Endothelial cell of umbilical vein (primary cell): ENCODE data around the gene ANK2. TPM values are rescaled to one million over a fixed set of nuclear protein-coding genes. Genes with fewer than 3 reads are reported as not detected.

Experiments used
- BruUV-seq: library from RNA; stranded (reverse); fragments of 400-500 nt; replicated peaks from 2 replicates; lab custom pipeline; 2021; lab: Mats Ljungman, UMichigan
- CTCF ChIA-PET: fragments of 300-600, 350-600 bp; sonication (Branson Sonifier 250); formaldehyde crosslinking; loops from one replicate; lab custom pipeline; 2021; ENCODE audit warnings: antibody characterized with exemption, inconsistent platforms; lab: Charles Lee
- POLR2A ChIA-PET: fragments of 300-600, 350-600 bp; sonication (Branson Sonifier 250); formaldehyde crosslinking; loops from one replicate; lab custom pipeline; 2021; ENCODE audit warnings: antibody characterized with exemption, inconsistent platforms; lab: Charles Lee
- DNase-seq: peaks from one replicate; pipeline ENCODE4 v3.0.0-alpha.2; 2011; ENCODE audit warnings: low read depth, low spot score
- FAIRE-seq: peaks from 2 replicates; lab custom pipeline; 2011; peaks lifted over from hg19 to GRCh38; lab: Jason Lieb, UNC
- H2AFZ ChIP-seq: 2 replicates; pipeline ENCODE4 v1.6.0; 2012; ENCODE audit warnings: low read depth, low read length, control low read depth, inconsistent platforms
- H3K27ac ChIP-seq: 2 replicates; pipeline ENCODE4 v1.5.1; 2011; ENCODE audit warnings: low read depth, mild to moderate bottlenecking, control low read depth, low read length, moderate library complexity; ENCODE audit not compliant: insufficient read depth
- H3K27me3 ChIP-seq, 2 experiments: 2 replicates each; pipeline versions ENCODE4 v1.6.0 to v1.6.1; 2011; ENCODE audit warnings: low read length in 2 of 2, mixed read lengths in 1 of 2; ENCODE audit not compliant: control insufficient read depth in 2 of 2, insufficient read depth in 2 of 2
- H3K36me3 ChIP-seq, 2 experiments: 2 replicates in 1 of 2; 3 replicates in 1 of 2; pipeline ENCODE4 v1.5.1; 2011; ENCODE audit warnings: low read length in 2 of 2, mild to moderate bottlenecking in 1 of 2, moderate library complexity in 1 of 2; ENCODE audit not compliant: control insufficient read depth in 2 of 2, insufficient read depth in 2 of 2; ENCODE audit errors: extremely low read depth in 1 of 2
- H3K4me1 ChIP-seq: 3 replicates; pipeline ENCODE4 v1.5.1; 2011; ENCODE audit warnings: mild to moderate bottlenecking, low read length; ENCODE audit not compliant: control insufficient read depth, insufficient read depth; ENCODE audit errors: extremely low read depth
- H3K4me2 ChIP-seq: 2 replicates; pipeline ENCODE4 v1.6.1; 2011; ENCODE audit warnings: low read length, control low read depth, mixed read lengths; ENCODE audit not compliant: insufficient read depth
- H3K4me3 ChIP-seq, 3 experiments: fragments of 200-600 bp in 1 of 3; sonication (generic), shearing (Covaris generic) in 1 of 3; replicated peaks in 1 of 3; 2 replicates each; pipeline ENCODE4 v1.5.1; 2011 to 2016; ENCODE audit warnings: control low read depth in 3 of 3, low read length in 3 of 3, mild to moderate bottlenecking in 2 of 3, inconsistent platforms in 1 of 3, low read depth in 1 of 3, moderate library complexity in 1 of 3; ENCODE audit not compliant: insufficient read depth in 1 of 3
- H3K79me2 ChIP-seq: 2 replicates; pipeline ENCODE4 v1.6.0; 2012; ENCODE audit warnings: low read length, inconsistent platforms; ENCODE audit not compliant: control insufficient read depth, insufficient read depth
- H3K9ac ChIP-seq: replicated peaks from 2 replicates; pipeline ENCODE3; 2011; ENCODE audit warnings: low read length, control low read depth; ENCODE audit not compliant: insufficient read depth; ENCODE audit errors: extremely low read depth
- H3K9me1 ChIP-seq: replicated peaks from 3 replicates; pipeline ENCODE4 v1.6.0; 2011; ENCODE audit warnings: mild to moderate bottlenecking, low read length; ENCODE audit not compliant: control insufficient read depth, insufficient read depth; ENCODE audit errors: extremely low read depth
- H3K9me3 ChIP-seq: replicated peaks from 2 replicates; pipeline ENCODE4 v1.5.1; 2012; ENCODE audit warnings: low read length, inconsistent platforms; ENCODE audit not compliant: control insufficient read depth, insufficient read depth
- H4K20me1 ChIP-seq: replicated peaks from 2 replicates; pipeline ENCODE3; 2011; ENCODE audit warnings: mild to moderate bottlenecking, low read length; ENCODE audit not compliant: control insufficient read depth, insufficient read depth; ENCODE audit errors: extremely low read depth
- CTCF ChIP-seq, 2 donors: IDR thresholded peaks; 1 replicate in 1 of 2; 2 replicates in 1 of 2; pipeline ENCODE4 v1.5.1; 2011; ENCODE audit warnings: low read length in 2 of 2, mild to moderate bottlenecking in 2 of 2, moderate library complexity in 2 of 2, control low read depth in 1 of 2, inconsistent platforms in 1 of 2, low read depth in 1 of 2; ENCODE audit not compliant: insufficient read depth in 1 of 2; ENCODE audit errors: extremely low read depth in 1 of 2
- EZH2 ChIP-seq: IDR thresholded peaks from 2 replicates; pipeline ENCODE4 v1.6.1; 2012; ENCODE audit warnings: borderline replicate concordance, low read depth, mild to moderate bottlenecking, moderate library complexity, low read length, inconsistent platforms; ENCODE audit not compliant: severe bottlenecking
- FOS ChIP-seq: IDR thresholded peaks from 2 replicates; pipeline ENCODE4 v1.6.1; 2011; ENCODE audit warnings: mild to moderate bottlenecking, low read length, moderate library complexity, borderline replicate concordance; ENCODE audit not compliant: insufficient read depth
- GATA2 ChIP-seq: IDR thresholded peaks from 2 replicates; pipeline ENCODE4 v1.7.0; 2011; ENCODE audit warnings: low read depth, mild to moderate bottlenecking, moderate library complexity, mixed read lengths, low read length; ENCODE audit not compliant: insufficient read length, insufficient read depth
- JUN ChIP-seq: IDR thresholded peaks from 2 replicates; pipeline ENCODE4 v1.6.1; 2011; ENCODE audit warnings: borderline replicate concordance, low read depth; ENCODE audit not compliant: insufficient read length, insufficient read depth
- MAX ChIP-seq: IDR thresholded peaks from 2 replicates; pipeline ENCODE4 v1.6.1; 2011; ENCODE audit not compliant: insufficient read depth, insufficient read length
- MYC ChIP-seq: IDR thresholded peaks from one replicate; pipeline ENCODE4 v1.6.1; 2011; ENCODE audit warnings: mild to moderate bottlenecking, low read depth, low read length
- POLR2A ChIP-seq: IDR thresholded peaks from 2 replicates; pipeline ENCODE4 v1.6.1; 2012; ENCODE audit warnings: low read depth, mild to moderate bottlenecking, control low read depth, low read length
- POLR2AphosphoS5 ChIP-seq: IDR thresholded peaks from 2 replicates; pipeline ENCODE4 v1.6.1; 2012; ENCODE audit warnings: low read depth, mild to moderate bottlenecking, control low read depth, low read length, moderate library complexity; ENCODE audit not compliant: insufficient read depth
- dilution Hi-C: fragments of 300-500 bp; cut with MboI; formaldehyde crosslinking; loops from one replicate; pipeline ENCODE4 v1.15.0; 2019; ENCODE audit warnings: low sequenced_read_pairs; ENCODE audit not compliant: extremely low pct_ligation_motif_present
- intact Hi-C: fragments of 100-400 bp; cut with micrococcal nuclease; formaldehyde crosslinking; loops from one replicate; pipeline ENCODE4 v1.10.0; 2022
- polyA plus RNA-seq, 4 experiments: library from polyadenylated mRNA; depleted of rRNA in 3 of 4; stranded (reverse) in 3 of 4; unstranded in 1 of 4; fragments of >200 nt; gene quantifications; 2 replicates each; pipeline versions ENCODE4 v1.2.1 to v1.2.3, GENCODE V29; 2011 to 2012; ENCODE audit warnings: missing spikeins in 1 of 4
- total RNA-seq: library from RNA; stranded (reverse); gene quantifications from 2 replicates; pipeline ENCODE4 v1.2.3, GENCODE V29; 2021

The ANK2 gene
- total and polyA plus RNA-seq, 2 donors (not counting 3 experiments of a cell fraction or from before 2014, with no cell fraction given): not detected

GRCh38 chr4:113289766-113290165, 240.3 kb downstream of the ANK2 start:
- Histone ChIP-seq H3K9me3 (no peaks in the 10 kb centered on the region), H3K9ac (no peak overlapping the region), H3K4me2 (no peak overlapping the region), H3K27ac (no peak overlapping the region), H3K79me2 (no peaks in the 10 kb centered on the region), H3K4me1 (no peaks in the 10 kb centered on the region), H4K20me1 (no peaks in the 10 kb centered on the region), H3K36me3 (no peaks in the 10 kb centered on the region), H3K4me3 (no peak overlapping the region), H3K9me1 (no peaks in the 10 kb centered on the region), H3K27me3 (peaks cover 0 to 3% of the 10 kb centered on the region in 2 experiments), H2AFZ (no peak overlapping the region)
- DNase-seq: no peak
- ChIA-PET POLR2A (no interaction called here), CTCF (interaction anchor here (1.3 to 1.9 kb wide), 3 partner anchors 11 to 1095 kb away, joined by 4 to 16 read pairs (median 6); no protein-coding TSS in a partner anchor)
- no peak for FAIRE-seq
- BruUV-seq: no TSS peak
- dilution Hi-C loops (no loop called here), intact Hi-C loops (loop anchor here (10.0 kb wide), 1 partner anchor 355 kb away; no protein-coding TSS in a partner anchor)
- TF ChIP-seq POLR2AphosphoS5 (no peak), POLR2A (no peak), MYC (no peak), MAX (no peak), GATA2 (no peak), JUN (no peak), FOS (no peak), EZH2 (no peak), CTCF (IDR thresholded peaks at IDR 0.05; ENCODE audit: extremely low read depth in 1 of 2, insufficient read depth in 1 of 2, low read depth in 1 of 2, low read length in 2 of 2) (no peak)
